GM21825 (cell line): ENCODE measurements around the gene KCNK15.

Source experiments
- ATAC-seq: cut with Tn5 transposase; IDR thresholded peaks from one replicate; pipeline ENCODE4 v1.9.1; 2021; ENCODE audit warnings: mild to moderate bottlenecking, moderate library complexity; ENCODE audit not compliant: unreplicated experiment

Gene KCNK15

GRCh38 chr20:44715499-44716308, 30.0 kb upstream of the KCNK15 start:
- ATAC-seq = no peak

GRCh38 chr20:44716309-44717106, 29.2 kb upstream of the KCNK15 start:
- ATAC-seq = no peak

DNA sequence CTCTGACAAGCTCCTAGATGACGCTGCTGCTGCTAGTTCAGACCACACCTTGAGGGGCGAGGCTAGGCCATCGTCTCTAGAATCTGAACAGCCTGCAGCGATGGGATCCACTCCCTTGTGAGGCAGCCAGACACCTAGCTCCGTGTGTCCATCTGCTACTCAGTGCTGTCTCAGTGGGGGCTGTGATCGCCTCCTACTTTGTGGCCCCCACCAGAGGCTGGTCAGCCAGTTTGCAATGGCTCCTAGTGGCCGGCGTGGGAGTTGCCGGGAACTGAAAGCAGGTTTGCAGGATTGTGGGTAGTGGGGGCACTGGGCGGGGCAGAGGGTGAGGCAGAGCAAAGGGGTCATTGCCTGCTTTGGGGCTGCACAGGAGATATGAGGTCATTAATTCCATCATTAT, 27.7 kb upstream of the KCNK15 start:
- no peak for ATAC-seq

- no peak for ATAC-seq
These were observed 25.8 kb upstream of the KCNK15 start for GRCh38 chr20:44719841-44720240.

DNA sequence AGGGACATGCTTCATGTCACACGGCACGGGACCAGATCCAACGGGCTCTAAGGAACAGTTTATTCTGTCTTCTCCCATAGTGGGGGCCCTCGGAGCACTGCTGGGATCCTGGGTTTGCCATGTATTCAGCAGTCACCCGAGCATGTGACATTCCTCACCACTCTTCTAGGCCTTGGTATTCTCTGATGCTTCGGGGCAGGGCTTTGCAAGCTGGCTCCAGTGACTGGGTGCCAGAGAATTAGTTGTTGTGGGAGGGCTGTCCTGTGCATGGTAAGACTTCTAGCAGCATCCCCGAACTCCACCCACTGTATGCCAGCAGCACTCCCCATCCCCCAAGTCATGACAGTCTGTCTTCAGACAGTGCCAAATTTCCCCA, 25.1 kb upstream of the KCNK15 start:
- no peak for ATAC-seq

GRCh38 chr20:44720997-44721784, 24.5 kb upstream of the KCNK15 start:
- no peak for ATAC-seq

- no peak for ATAC-seq
These were observed 23.9 kb upstream of the KCNK15 start for GRCh38 chr20:44721785-44722054.

DNA sequence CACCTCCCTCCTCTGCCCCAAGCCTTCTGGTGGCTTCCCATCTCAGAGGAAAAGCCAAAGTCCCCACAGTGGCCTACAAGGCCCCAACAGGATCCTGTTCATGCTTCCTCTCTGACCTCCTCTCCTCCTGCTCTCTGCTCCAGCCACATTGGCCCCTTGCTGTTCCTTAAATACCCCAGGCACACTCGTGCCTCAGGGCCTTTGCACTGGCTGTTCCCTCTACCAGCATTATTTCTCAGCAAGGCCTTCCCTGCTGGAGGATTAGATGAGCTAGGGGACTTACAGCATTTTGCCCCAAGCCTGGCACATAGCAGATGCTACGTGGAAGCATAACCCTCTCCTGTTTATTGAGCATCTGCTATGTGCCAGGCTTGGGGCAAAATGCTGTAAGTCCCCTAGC, 22.7 kb upstream of the KCNK15 start:
- ATAC-seq = no peak

DNA sequence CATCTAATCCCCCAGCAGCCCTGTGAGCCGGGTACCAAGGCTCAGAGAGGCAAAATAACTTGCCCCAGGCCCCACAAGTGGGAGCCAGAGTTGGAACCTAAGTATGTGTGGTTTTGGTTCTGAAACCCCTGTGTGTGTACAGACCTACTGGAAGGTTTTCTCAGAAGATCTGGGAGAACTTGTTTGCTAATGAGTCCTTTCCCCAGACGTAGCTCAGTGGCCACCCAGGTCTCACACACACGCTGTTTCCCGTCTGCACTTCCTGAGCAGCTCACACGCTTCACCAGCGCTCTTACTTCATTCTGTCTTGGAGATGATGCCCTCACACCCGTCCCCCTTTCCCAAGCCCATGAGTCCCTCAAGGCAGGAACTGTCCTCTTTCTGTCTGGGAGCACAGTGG, 22.3 kb upstream of the KCNK15 start:
- ATAC-seq = no peak

DNA sequence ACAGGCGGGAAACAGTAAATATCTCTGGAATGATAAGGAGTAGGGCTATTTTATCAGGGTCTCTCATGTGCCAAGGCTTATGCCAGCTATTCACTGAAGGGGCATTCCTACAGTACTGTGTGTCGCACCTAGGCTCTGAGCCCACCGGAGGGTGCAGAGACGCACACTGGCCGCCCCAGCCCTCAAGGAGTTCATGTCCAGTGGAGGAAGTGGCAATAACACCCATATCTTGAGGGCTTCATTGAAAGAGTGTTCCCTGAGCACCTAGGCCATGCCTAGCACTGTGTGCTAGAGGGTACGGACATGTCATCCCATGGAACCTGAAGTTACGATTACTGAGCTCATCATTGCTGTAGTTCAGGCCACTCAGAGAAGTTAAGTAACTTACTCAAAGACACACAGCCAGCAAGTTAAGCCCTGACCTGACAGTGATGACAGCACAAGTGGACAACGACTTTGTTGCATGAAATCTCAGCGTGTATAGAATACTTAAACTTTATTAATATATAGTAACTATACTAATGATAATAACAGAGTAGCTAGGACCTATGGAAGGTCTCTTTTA, 21.8 kb upstream of the KCNK15 start:
- ATAC-seq = no peak

GRCh38 chr20:44724423-44725091, 21.1 kb upstream of the KCNK15 start:
- no peak for ATAC-seq

DNA sequence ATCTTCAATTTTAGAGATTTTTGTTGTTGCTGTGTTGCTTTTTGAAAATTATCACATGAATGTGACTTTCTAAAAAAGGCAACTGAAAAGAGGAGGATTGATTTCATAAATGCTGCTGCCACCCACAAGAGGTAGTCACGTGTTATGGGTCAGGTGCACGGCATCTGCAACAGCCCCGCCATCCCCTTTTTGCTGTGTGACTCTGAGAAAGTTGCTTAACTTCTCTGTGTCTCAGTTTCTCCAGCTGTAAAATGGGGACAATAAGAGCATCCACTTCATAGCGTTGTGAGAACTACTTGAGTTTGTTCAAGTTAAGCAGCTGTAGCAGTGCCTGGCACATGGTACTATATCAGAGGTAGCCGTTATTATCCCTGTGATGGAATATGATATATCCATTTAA, 19.8 kb upstream of the KCNK15 start:
- ATAC-seq = no peak

- no peak for ATAC-seq
These were observed 18.6 kb upstream of the KCNK15 start for GRCh38 chr20:44727039-44727438.

- no peak for ATAC-seq
These were observed 18.0 kb upstream of the KCNK15 start for GRCh38 chr20:44727651-44728050.

DNA sequence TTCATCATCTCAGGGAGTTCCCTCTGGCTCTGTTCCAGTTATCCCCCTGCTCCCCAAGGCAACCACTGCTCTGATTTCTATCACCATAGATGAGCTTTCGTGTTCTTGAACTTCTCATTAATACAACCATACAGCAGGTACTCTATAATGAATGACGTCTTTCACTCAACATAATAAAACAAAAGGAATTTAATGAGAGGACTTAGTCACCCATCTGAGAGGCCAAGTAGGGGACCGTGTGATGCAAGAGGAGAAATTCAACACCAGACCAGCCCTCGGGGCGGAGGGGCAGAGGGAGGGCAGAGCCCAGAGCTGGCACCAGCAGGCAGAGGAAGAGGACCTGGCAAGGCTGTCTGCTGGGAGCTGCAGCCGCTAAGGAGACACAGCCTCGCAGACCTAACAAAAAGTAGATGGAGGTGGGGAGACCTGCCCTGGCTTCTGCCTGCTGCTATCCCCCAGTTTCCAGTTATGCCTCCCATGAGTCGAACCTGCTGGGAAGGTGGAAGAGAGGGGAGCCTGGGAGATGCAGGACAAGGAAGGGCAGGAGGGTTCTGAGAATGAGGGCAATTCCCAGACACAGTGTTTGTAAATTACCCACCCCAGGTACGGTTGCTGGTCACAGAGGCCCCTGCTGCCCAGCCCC, 16.7 kb upstream of the KCNK15 start:
- ATAC-seq = no peak

DNA sequence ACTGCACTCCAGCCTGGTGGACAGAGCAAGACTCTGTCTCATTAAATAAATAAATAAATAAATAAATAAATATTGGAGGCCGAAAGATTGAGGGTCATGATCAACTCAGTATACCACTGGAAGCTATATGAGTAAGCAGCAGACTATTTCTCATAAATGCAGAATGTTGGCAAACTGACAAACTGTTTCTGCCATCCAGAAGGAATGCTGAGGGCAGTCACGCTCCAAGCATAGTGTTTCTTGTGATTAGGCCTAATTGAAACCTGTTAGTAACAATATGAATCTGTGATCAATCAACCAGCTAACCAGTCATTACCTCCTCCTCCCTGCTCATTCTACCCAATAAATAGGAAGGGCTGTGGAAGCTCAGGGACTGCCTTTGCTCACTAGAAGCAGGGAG, 15.2 kb upstream of the KCNK15 start:
- no peak for ATAC-seq

- no peak for ATAC-seq
These were observed 14.0 kb upstream of the KCNK15 start for GRCh38 chr20:44731657-44732056.

DNA sequence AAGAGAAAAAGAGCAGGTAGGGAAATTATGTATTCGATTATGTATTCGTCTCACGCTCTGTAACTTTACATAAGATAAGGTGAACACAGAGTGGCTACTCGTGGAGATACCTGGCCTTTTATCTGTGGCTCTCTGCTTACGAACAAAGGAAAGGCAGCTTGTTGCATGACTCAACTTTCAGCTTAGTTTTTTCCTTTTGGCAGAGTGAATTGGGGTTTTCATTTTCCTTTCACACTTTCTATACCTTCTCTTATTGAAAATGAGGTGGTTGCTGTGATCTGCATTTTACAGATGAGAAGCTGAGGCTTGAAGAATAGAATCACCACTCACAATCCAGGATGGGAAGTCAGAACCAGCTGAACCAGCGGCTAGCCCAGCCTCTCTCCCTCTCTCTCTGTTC, 13.3 kb upstream of the KCNK15 start:
- no peak for ATAC-seq

DNA sequence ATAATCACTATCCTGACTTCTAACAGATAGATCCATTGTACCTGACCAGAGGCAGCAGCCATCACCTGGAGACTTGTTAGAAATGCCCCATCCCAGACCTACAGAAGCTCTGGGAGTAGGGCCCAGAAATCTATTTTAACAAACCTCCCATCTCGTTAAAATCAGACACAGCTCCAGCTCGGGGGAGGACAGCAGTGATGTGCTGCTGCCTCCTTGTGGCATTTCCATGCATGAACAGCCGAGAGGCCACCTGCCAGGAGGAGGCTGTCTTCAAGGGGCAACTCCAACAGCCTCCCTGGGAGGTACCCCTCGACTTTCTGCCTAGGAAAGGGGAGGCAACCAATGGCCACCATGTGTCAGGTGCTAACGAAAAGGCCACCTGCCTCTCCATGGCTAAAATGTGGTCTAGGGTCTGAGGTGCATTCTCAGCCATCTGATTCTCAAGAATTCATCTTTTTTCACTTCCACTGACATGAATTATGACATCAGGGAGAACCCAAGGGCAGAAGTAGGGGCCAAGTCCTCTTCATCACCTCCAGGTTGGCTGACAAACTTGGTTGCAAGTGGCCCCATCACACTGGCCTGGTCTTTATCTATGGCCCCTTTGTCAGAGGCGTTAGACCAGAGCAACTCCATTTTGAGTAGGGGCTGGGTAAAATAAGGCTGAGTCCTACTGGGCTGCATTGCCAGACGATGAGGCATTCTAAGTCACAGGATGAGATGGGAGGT, 12.2 kb upstream of the KCNK15 start:
- ATAC-seq = no peak

DNA sequence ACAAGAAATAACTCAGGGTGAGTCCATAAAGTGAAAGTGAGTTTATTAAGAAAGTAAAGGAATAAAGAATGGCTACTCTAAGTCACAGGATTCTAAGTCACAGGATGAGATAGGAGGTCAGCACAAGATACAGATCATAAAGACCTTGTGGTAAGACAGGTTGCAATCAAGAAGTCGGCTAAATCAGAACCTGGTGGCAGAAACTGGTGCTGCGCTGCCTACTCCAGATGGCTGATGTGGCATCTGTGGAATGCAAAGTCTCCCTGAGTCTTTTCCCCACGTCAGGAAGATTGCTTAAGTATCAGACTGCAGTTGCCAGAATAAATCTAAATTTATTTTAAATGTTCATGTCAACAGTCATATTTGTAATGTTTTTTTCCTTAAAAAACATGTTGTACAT, 10.7 kb upstream of the KCNK15 start:
- ATAC-seq = no peak
